ENCODE data around the gene PAFAH1B1. TPM values are rescaled to one million over a fixed set of nuclear protein-coding genes. Genes with fewer than 3 reads are reported as not detected.
"Not testable (repeated sequence)": the region's sequence is repeated elsewhere in the genome, so short reads cannot be mapped to it uniquely, and the experiment has no call there.

PAFAH1B1 gene
- total and polyA plus RNA-seq, 10 of the 15 experiments (the other 5 are each of a cell fraction or from before 2014, with no cell fraction given), result 28.9 to 107 (median 49.1) TPM

DNA sequence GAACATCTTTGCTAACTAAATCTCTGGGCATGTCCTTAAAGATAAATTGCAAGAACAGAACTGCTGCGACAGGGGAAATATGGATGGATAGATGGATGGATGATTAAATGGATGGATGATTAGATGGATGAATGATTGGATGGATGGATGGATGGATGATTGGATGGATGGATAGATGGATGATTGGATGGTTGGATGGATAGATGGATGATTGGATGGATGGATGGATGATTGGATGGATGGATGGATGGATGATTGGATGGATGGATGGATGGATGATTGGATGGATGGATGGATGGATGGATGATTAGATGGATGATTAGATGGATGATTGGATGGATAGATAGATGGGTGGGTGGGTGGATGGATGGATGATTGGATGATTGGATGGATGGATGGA lies 85.8 kb downstream of the PAFAH1B1 start:
- RAD21 ChIA-PET (ENCODE audit: unreplicated experiment), result interaction anchor here (0.7 to 1.5 kb wide), 2 partner anchors 12 to 83 kb away, joined by 3 to 5 read pairs; no protein-coding TSS in a partner anchor
- BruUV-seq (replicated peaks); CTCF ChIA-PET: not testable (repeated sequence)

DNA sequence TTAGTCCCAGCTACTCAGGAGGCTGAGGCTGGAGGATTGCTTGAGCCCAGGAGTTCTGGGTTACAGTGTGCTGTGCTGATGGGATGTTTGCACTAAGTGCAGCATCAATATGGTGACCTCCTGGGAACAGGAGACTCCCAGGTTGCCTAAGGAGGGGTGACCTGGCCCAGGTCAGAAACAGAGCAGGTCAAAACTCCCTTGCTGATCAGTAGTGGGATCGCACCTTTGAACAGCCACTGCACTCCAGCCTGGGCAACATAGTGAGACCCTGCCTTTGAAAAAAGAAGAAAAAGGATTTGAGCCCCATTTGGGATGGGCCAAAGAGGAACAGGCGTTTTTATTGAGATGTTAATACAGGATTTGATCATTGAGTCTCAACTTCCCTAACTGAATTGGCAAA lies 87.5 kb downstream of the PAFAH1B1 start:
- no peak for DNase-seq (ENCODE audit: low read depth, low spot score)
- Histone ChIP-seq H3K4me2 (ENCODE audit: control insufficient read depth, insufficient read depth) (no peak overlapping the region), H3K9me3 (replicated peaks; ENCODE audit: control insufficient read depth, insufficient read depth, low read length) (no peaks in the 10 kb centered on the region), H3K27ac (ENCODE audit: control insufficient read depth, insufficient read depth) (no peak overlapping the region), H3K79me2 (ENCODE audit: control insufficient read depth, insufficient read depth, low read length) (no peaks in the 10 kb centered on the region), H3K4me3 (no peak overlapping the region), H3K9ac (ENCODE audit: control insufficient read depth, insufficient read depth, low read length) (no peak overlapping the region), H4K20me1 (ENCODE audit: control insufficient read depth, insufficient read depth) (no peaks in the 10 kb centered on the region), H3K4me1 (ENCODE audit: control insufficient read depth, insufficient read depth, low read length) (no peaks in the 10 kb centered on the region), H2AFZ (ENCODE audit: control insufficient read depth, low read depth, low read length) (no peak overlapping the region), H3K27me3 (replicated peaks in 1 of 2; ENCODE audit: control insufficient read depth in 2 of 2, insufficient read depth in 2 of 2, low read length in 1 of 2) (no peaks in the 10 kb centered on the region), H3K36me3 (ENCODE audit: control insufficient read depth in 2 of 2, insufficient read depth in 2 of 2, low read length in 1 of 2) (peaks cover 7 to 30% of the 10 kb centered on the region in 2 experiments)
- 98% methylated on average over 2 of the region's 2 CpGs for WGBS (ENCODE audit: insufficient coverage, insufficient replicate concordance, low lambda C conversion rate, missing lambda C conversion rate)
- POLR2A ChIA-PET, result no interaction called here
- TF ChIP-seq FOS (IDR thresholded peaks at IDR 0.05; ENCODE audit: borderline replicate concordance, extremely low read depth, insufficient read length) (no peak), GABPA (IDR thresholded peaks at IDR 0.05; ENCODE audit: low read depth) (no peak), GATAD2B (conservative IDR thresholded peaks at IDR 0.05; ENCODE audit: low read depth) (no peak), SP1 (IDR thresholded peaks at IDR 0.05; ENCODE audit: low read depth, low read length) (no peak), ZBED1 (IDR thresholded peaks at IDR 0.05; ENCODE audit: borderline replicate concordance) (no peak), CHD2 (IDR thresholded peaks at IDR 0.05; ENCODE audit: borderline replicate concordance, low read depth, low read length) (no peak)
- CTCF ChIA-PET, result interaction anchor here (1.3 kb wide), 1 partner anchor 299 kb away, joined by 4 read pairs; no protein-coding TSS in a partner anchor
- SMC1A ChIA-PET (ENCODE audit: uncharacterized antibody, unreplicated experiment), result no interaction called here
- FAIRE-seq, result no peak
- in situ Hi-C loops (cut with MboI), result no loop called here
- RAD21 ChIA-PET (ENCODE audit: unreplicated experiment), result no interaction called here
- no TSS peak for BruUV-seq (replicated peaks)
- no peak for ATAC-seq
- intact Hi-C loops (cut with micrococcal nuclease; ENCODE audit: unreplicated experiment), result no loop called here

More for the DNA sequence above, 85.8 kb downstream of the PAFAH1B1 start:
- SMC1A ChIA-PET (ENCODE audit: uncharacterized antibody, unreplicated experiment); POLR2A ChIA-PET; in situ Hi-C loops (cut with MboI); FAIRE-seq; H3K9me3 ChIP-seq (replicated peaks; ENCODE audit: control insufficient read depth, insufficient read depth, low read length); H3K4me1 ChIP-seq (ENCODE audit: control insufficient read depth, insufficient read depth, low read length); H3K27ac ChIP-seq (ENCODE audit: control insufficient read depth, insufficient read depth); H3K4me3 ChIP-seq; intact Hi-C loops (cut with micrococcal nuclease; ENCODE audit: unreplicated experiment); H3K9ac ChIP-seq (ENCODE audit: control insufficient read depth, insufficient read depth, low read length); H3K4me2 ChIP-seq (ENCODE audit: control insufficient read depth, insufficient read depth); H3K27me3 ChIP-seq (replicated peaks in 1 of 2; ENCODE audit: control insufficient read depth in 2 of 2, insufficient read depth in 2 of 2, low read length in 1 of 2); H3K79me2 ChIP-seq (ENCODE audit: control insufficient read depth, insufficient read depth, low read length); H2AFZ ChIP-seq (ENCODE audit: control insufficient read depth, low read depth, low read length); DNase-seq (ENCODE audit: low read depth, low spot score); ATAC-seq; H4K20me1 ChIP-seq (ENCODE audit: control insufficient read depth, insufficient read depth): not testable (repeated sequence)
- 95% methylated on average over 1 of the region's 1 CpG for WGBS (ENCODE audit: insufficient coverage, insufficient replicate concordance, low lambda C conversion rate, missing lambda C conversion rate)
- peaks cover 7 to 34% of the 10 kb centered on the region in 2 experiments for H3K36me3 ChIP-seq (ENCODE audit: control insufficient read depth in 2 of 2, insufficient read depth in 2 of 2, low read length in 1 of 2)
